HEK293T (cell line): ENCODE results near the gene PLB1.

Experiments used
- CTCF ChIA-PET: fragments of 350-600 bp; formaldehyde crosslinking; extraction: SDS; loops from one replicate; lab custom pipeline; 2021; ENCODE audit warnings: antibody characterized with exemption, inconsistent platforms; lab: Yijun Ruan, JAX
- POLR2A ChIA-PET: fragments of 350-600 bp; formaldehyde crosslinking; extraction: SDS; loops from one replicate; lab custom pipeline; 2020; ENCODE audit warnings: antibody characterized with exemption, inconsistent platforms; lab: Yijun Ruan, JAX
- DNase-seq: peaks from one replicate; pipeline ENCODE4 v3.0.0; 2012; ENCODE audit warnings: mixed read lengths; ENCODE audit errors: extremely low spot score
- ARNT ChIP-seq: fragments of 450-650 bp; IDR thresholded peaks from 2 replicates; pipeline ENCODE4 v1.6.1; 2017; ENCODE audit warnings: mild to moderate bottlenecking
- BHLHE40 ChIP-seq: fragments of 450-650 bp; IDR thresholded peaks from 2 replicates; pipeline ENCODE4 v1.6.1; 2016; ENCODE audit warnings: mild to moderate bottlenecking, moderate library complexity, borderline replicate concordance
- CTBP1 ChIP-seq: fragments of 450-650 bp; IDR thresholded peaks from 2 replicates; pipeline ENCODE4 v1.6.1; 2016; ENCODE audit warnings: borderline replicate concordance
- ELF4 ChIP-seq: fragments of 450-650 bp; IDR thresholded peaks from 2 replicates; pipeline ENCODE4 v1.6.1; 2017; ENCODE audit warnings: antibody characterized with exemption
- FOXA1 ChIP-seq: fragments of 450-650 bp; IDR thresholded peaks from 2 replicates; pipeline ENCODE4 v1.6.1; 2016; ENCODE audit warnings: mild to moderate bottlenecking
- FOXK2 ChIP-seq: fragments of 450-650 bp; IDR thresholded peaks from 2 replicates; pipeline ENCODE4 v1.6.1; 2016; ENCODE audit warnings: mild to moderate bottlenecking
- FOXM1 ChIP-seq: fragments of 450-650 bp; IDR thresholded peaks from 2 replicates; pipeline ENCODE4 v1.6.1; 2017; ENCODE audit warnings: mild to moderate bottlenecking, borderline replicate concordance
- HDGF ChIP-seq: fragments of 450-650 bp; IDR thresholded peaks from 2 replicates; pipeline ENCODE4 v1.6.1; 2017; ENCODE audit warnings: antibody characterized with exemption, borderline replicate concordance
- L3MBTL2 ChIP-seq: fragments of 450-650 bp; conservative IDR thresholded peaks from 2 replicates; pipeline ENCODE4 v1.6.1; 2016; ENCODE audit warnings: mild to moderate bottlenecking
- LEF1 ChIP-seq: fragments of 450-650 bp; IDR thresholded peaks from 2 replicates; pipeline ENCODE4 v1.6.1; 2017; ENCODE audit warnings: mild to moderate bottlenecking, borderline replicate concordance
- NFRKB ChIP-seq: fragments of 450-650 bp; IDR thresholded peaks from 2 replicates; pipeline ENCODE4 v1.6.1; 2016; ENCODE audit warnings: mild to moderate bottlenecking, moderate library complexity
- PKNOX1 ChIP-seq: fragments of 450-650 bp; IDR thresholded peaks from 2 replicates; pipeline ENCODE4 v1.6.1; 2016
- SP1 ChIP-seq: fragments of 450-650 bp; IDR thresholded peaks from 2 replicates; pipeline ENCODE4 v1.6.1; 2017
- SUZ12 ChIP-seq: fragments of 450-650 bp; IDR thresholded peaks from 2 replicates; pipeline ENCODE4 v1.6.1; 2016; ENCODE audit warnings: mild to moderate bottlenecking
- TARDBP ChIP-seq: fragments of 450-650 bp; IDR thresholded peaks from 2 replicates; pipeline ENCODE4 v1.6.1; 2016
- ZNF384 ChIP-seq: fragments of 450-650 bp; IDR thresholded peaks from 2 replicates; pipeline ENCODE4 v1.6.1; 2016

PLB1 gene

GRCh38 chr2:28642796-28643195 is 146.9 kb downstream of the PLB1 start:
- no peak for DNase-seq
- no peak for TF ChIP-seq FOXK2
- no peak for TF ChIP-seq FOXM1
- no peak for TF ChIP-seq L3MBTL2
- TF ChIP-seq ZNF384 = no peak
- TF ChIP-seq LEF1 = no peak
- no peak for TF ChIP-seq SUZ12
- no peak for TF ChIP-seq TARDBP
- no peak for TF ChIP-seq ARNT
- TF ChIP-seq PKNOX1 = no peak
- TF ChIP-seq CTBP1 = no peak
- TF ChIP-seq NFRKB = no peak
- POLR2A ChIA-PET = no interaction called here
- CTCF ChIA-PET = interaction anchor here (0.7 kb wide), 1 partner anchor 9 kb away, joined by 3 read pairs; no protein-coding TSS in a partner anchor

- ChIA-PET CTCF (no interaction called here), POLR2A (no interaction called here)
- DNase-seq = no peak
Measured at GRCh38 chr2:28643327-28643726, 147.5 kb downstream of the PLB1 start.

GRCh38 chr2:28643911-28644334 is 148.1 kb downstream of the PLB1 start:
- POLR2A ChIA-PET = no interaction called here
- CTCF ChIA-PET = no interaction called here
- DNase-seq = no peak
- TF ChIP-seq LEF1 = no peak
- no peak for TF ChIP-seq L3MBTL2
- TF ChIP-seq ELF4 = no peak
- TF ChIP-seq ARNT = no peak

More at GRCh38 chr2:28643327-28643726, 147.5 kb downstream of the PLB1 start:
- TF ChIP-seq PKNOX1 = no peak
- no peak for TF ChIP-seq ELF4
- TF ChIP-seq BHLHE40 = no peak
- TF ChIP-seq ARNT = no peak

- ChIA-PET CTCF (no interaction called here), POLR2A (no interaction called here)
- TF ChIP-seq FOXA1 = no peak
- TF ChIP-seq CTBP1 = no peak
- no peak for TF ChIP-seq ELF4
- no peak for TF ChIP-seq TARDBP
- TF ChIP-seq SP1 = no peak
- TF ChIP-seq NFRKB = no peak
- TF ChIP-seq LEF1 = no peak
- no peak for TF ChIP-seq HDGF
- no peak for TF ChIP-seq FOXK2
- TF ChIP-seq SUZ12 = no peak
- no peak for TF ChIP-seq ZNF384
- no peak for TF ChIP-seq BHLHE40
- TF ChIP-seq L3MBTL2 = no peak
- no peak for TF ChIP-seq FOXM1
- TF ChIP-seq ARNT = no peak
- TF ChIP-seq PKNOX1 = no peak
- DNase-seq = no peak
Measured at GRCh38 chr2:28644760-28645159, 148.9 kb downstream of the PLB1 start.

- ChIA-PET POLR2A (no interaction called here), CTCF (no interaction called here)
- TF ChIP-seq TARDBP = no peak
- no peak for TF ChIP-seq FOXA1
- TF ChIP-seq BHLHE40 = no peak
- no peak for TF ChIP-seq FOXM1
- TF ChIP-seq ZNF384 = no peak
- TF ChIP-seq FOXK2 = no peak
- TF ChIP-seq NFRKB = no peak
- TF ChIP-seq SP1 = no peak
- TF ChIP-seq PKNOX1 = no peak
- TF ChIP-seq HDGF = no peak
- no peak for TF ChIP-seq ELF4
- TF ChIP-seq LEF1 = no peak
- no peak for TF ChIP-seq SUZ12
- TF ChIP-seq ARNT = no peak
- no peak for TF ChIP-seq L3MBTL2
- no peak for TF ChIP-seq CTBP1
- DNase-seq = no peak
Measured at GRCh38 chr2:28645553-28645952, 149.7 kb downstream of the PLB1 start.

- CTCF ChIA-PET = no interaction called here
- POLR2A ChIA-PET = no interaction called here
- TF ChIP-seq HDGF = no peak
- no peak for DNase-seq
Measured at GRCh38 chr2:28647682-28648081, 151.8 kb downstream of the PLB1 start.

- no peak for DNase-seq
- POLR2A ChIA-PET = no interaction called here
Measured at GRCh38 chr2:28648147-28648546, 152.3 kb downstream of the PLB1 start.

More at GRCh38 chr2:28648147-28648546, 152.3 kb downstream of the PLB1 start:
- no peak for TF ChIP-seq FOXK2
- no peak for TF ChIP-seq CTBP1
- no peak for TF ChIP-seq SUZ12
- no peak for TF ChIP-seq HDGF
- no peak for TF ChIP-seq FOXA1
- no peak for TF ChIP-seq BHLHE40
- TF ChIP-seq TARDBP = no peak
- no peak for TF ChIP-seq ELF4
- TF ChIP-seq LEF1 = no peak
- TF ChIP-seq ZNF384 = no peak
- no peak for TF ChIP-seq SP1
- TF ChIP-seq PKNOX1 = no peak
- TF ChIP-seq L3MBTL2 = no peak
- CTCF ChIA-PET = no interaction called here
